Measurements from ENCODE around the gene CUTA.
A peak's percentile ranks its signal among the peaks of the same experiment; 100 is the strongest.

The CUTA gene

DNA sequence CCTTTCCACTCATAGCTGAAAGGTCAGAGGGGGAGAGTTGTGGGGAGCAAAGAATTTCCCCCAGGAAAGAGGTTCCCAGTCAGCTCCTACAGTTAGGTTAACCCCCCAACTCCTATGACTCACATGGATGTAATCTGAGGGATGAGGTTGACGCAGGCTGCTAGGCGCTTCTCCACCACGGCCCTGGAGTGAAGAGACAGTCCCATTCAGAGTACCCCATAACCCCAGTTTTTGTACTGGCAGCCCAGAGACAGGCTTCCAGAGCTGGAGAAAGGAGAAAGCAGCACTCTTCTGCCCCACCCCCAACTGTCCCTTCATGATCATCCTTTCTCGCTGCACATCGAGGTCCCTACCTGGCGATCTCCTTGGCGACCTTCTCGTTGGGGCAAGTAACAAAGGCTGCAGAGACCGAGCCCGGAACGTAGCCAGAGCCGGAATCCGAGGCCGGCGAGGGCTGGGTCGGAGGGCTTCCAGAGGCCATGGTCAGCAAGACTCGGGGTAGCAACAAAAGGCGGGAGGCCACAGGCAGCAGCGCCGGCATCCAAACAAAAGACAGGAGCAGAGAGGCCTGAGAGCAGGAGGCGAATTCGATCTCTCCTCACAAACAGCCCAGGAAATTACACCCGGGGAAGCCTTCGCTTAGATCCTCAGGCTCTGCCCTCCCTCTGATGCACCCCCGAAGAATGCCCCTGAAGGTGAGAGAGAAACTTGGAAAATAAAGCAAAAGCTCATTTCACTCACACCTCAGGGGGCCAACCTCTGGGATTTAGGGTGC lies 592 bp downstream of the CUTA start:
- TF ChIP-seq, protein P1, sequence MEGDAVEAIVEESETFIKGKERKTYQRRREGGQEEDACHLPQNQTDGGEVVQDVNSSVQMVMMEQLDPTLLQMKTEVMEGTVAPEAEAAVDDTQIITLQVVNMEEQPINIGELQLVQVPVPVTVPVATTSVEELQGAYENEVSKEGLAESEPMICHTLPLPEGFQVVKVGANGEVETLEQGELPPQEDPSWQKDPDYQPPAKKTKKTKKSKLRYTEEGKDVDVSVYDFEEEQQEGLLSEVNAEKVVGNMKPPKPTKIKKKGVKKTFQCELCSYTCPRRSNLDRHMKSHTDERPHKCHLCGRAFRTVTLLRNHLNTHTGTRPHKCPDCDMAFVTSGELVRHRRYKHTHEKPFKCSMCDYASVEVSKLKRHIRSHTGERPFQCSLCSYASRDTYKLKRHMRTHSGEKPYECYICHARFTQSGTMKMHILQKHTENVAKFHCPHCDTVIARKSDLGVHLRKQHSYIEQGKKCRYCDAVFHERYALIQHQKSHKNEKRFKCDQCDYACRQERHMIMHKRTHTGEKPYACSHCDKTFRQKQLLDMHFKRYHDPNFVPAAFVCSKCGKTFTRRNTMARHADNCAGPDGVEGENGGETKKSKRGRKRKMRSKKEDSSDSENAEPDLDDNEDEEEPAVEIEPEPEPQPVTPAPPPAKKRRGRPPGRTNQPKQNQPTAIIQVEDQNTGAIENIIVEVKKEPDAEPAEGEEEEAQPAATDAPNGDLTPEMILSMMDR (IDR thresholded peaks at IDR 0.05; ENCODE audit: insufficient read depth, low read depth, low read length, missing control alignments) = no peak
- peak; percentile 32 for DNase-seq (ENCODE audit: low read depth)
- H3K4me3 ChIP-seq (ENCODE audit: low read depth, low read length) = peak overlapping the region; percentile 79

DNA sequence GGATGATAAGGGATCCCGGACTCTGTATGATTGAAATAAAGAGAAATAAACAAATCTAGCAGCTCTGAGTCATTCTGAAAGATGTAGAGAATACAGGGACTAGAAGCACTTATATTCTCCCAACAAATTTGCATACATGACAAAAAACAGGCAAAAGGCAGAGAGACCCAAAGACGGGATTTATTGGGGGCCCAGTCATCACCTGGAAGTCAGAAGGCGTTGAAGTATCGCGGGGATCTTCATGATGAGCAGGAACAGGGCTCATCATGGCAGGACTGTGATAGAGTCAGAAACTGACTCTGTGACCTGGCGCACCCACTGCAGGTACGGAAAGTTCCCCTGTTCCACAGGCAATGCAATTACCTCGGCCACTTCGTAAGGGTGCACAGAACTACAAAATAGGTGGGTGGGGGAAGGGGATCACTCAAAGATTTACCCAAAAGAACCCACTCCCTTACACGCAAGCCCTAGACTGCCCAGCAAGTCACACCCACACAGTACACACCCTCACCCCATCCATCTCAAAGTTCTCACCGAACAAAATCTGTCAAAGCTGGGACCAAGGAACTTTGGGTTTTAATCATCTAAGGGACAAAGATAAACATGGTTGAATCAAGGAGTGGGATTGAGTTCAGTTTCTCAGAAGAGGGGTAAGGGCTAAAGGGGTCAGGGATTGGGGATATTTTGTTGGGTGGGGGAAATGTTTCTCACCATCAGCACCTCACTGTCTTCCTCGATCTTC lies 1.4 kb downstream of the CUTA start:
- H3K4me3 ChIP-seq (ENCODE audit: low read depth, low read length) = peak overlapping the region; percentile 79
- TF ChIP-seq, protein P1 (IDR thresholded peaks at IDR 0.05; ENCODE audit: insufficient read depth, low read depth, low read length, missing control alignments) = no peak
- DNase-seq (ENCODE audit: low read depth) = peak; percentile 80

DNA sequence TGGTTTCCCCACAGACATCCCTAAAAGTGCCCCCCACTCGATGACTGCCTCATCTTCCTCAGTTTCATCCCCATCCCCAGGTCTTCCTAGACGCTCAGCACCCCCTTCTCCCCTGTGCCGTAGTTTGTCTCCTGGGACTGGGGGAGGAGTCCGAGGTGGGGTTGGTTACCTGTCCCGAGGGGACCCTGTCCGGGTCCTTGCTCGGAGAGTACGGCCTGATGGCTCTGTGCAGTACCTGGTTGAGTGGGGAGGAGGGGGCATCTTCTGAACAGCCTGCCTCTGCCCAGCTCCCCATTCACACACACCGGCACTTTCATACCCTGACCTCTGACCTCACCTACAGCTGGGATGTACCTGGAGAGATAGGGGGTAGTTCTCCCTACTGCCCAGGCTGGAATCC lies 2.1 kb downstream of the CUTA start:
- TF ChIP-seq, protein P1 (IDR thresholded peaks at IDR 0.05; ENCODE audit: insufficient read depth, low read depth, low read length, missing control alignments) = no peak
- H3K4me3 ChIP-seq (ENCODE audit: low read depth, low read length) = peak overlapping the region; percentile 79
- no peak for DNase-seq (ENCODE audit: low read depth)

DNA sequence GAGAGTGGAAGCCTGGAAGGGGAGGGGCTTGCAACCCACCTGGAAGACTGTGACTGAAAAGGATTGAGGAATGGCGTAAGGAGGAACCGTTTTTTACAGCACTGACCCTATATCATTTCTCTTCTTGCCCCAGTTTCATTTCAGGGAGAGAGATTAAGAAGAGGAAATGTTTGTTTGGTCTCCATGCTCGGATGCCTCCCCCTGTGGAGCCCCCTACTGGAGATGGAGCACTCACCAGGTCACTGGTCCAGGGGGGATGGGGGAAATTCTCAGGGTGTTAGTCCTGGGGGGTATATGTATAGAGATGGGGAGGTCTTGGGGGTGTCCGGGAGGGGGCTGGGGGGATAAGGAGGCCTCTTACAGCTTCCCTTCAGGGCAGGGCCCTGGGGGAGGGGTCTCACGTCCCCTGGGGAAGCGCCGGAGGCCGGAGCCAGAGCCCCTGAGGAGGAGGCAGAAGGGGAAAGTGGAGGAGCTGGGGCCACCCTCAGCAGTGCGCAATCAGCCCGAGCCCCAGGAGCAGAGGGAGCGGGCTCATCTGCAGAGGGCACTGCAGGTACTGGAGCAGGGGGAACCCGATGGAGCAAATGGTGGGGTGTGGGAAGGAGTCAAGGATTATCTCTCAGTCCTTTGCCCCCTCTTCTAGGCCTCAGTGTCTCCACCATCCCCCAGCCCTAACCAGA lies 3.2 kb downstream of the CUTA start:
- TF ChIP-seq, protein P1 (IDR thresholded peaks at IDR 0.05; ENCODE audit: insufficient read depth, low read depth, low read length, missing control alignments) = peak; percentile 46
- no peak for DNase-seq (ENCODE audit: low read depth)
- H3K4me3 ChIP-seq (ENCODE audit: low read depth, low read length) = no peak overlapping the region

DNA sequence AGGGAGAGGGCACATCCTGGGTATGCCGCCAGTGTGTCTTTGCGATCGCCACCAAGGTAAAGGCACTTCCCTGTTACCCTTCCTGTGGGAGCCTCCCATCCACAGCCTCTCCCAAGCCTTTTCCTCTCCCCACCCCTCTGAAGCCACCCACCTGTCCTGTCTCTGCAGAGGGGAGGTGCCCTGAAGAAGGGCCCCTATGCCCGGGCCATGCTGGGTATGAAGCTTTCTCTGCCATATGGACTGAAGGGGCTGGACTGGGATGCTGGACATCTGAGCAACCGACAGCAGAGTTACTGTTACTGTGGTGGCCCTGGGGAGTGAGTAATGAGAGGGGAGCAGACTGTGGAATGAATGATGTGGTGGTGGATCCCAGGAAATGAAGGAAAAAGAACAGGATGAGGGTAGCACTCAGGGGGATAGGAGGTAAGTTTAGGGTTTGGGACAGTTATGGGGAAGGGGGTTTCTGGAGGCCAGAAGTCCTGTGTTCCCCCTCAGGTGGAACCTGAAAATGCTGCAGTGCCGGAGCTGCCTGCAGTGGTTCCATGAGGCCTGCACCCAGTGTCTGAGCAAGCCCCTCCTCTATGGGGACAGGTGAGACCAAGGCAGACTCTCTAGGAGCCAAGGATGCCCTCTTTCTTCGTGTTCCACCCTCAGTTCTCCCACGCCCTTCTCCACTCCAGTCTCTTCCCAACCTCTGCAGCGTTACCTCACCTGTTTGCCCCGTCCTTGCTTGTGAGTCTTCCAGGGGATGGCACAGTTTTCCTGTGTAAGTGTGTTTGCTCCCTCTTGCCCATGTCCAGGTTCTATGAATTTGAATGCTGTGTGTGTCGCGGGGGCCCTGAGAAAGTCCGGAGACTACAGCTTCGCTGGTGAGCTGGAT lies 4.4 kb downstream of the CUTA start:
- no peak for DNase-seq (ENCODE audit: low read depth)
- TF ChIP-seq, protein P1 (IDR thresholded peaks at IDR 0.05; ENCODE audit: insufficient read depth, low read depth, low read length, missing control alignments) = no peak
- H3K4me3 ChIP-seq (ENCODE audit: low read depth, low read length) = no peak overlapping the region
